ENCODE measurements around the gene GK. TPM values are rescaled to one million over a fixed set of nuclear protein-coding genes. Genes with fewer than 3 reads are reported as not detected.
A peak's percentile ranks its signal among the peaks of the same experiment; 100 is the strongest.

GK gene
- total RNA-seq, 1 donor from 2014 or later: 7.3 TPM

- H3K9me3 Mint-ChIP-seq (ENCODE audit: unreplicated experiment): no peaks in the 10 kb centered on the region
- no peaks in the 10 kb centered on the region for H3K4me1 Mint-ChIP-seq (ENCODE audit: unreplicated experiment)
- no peaks in the 10 kb centered on the region for H3K27me3 Mint-ChIP-seq (ENCODE audit: unreplicated experiment)
- peaks cover 7% of the 10 kb centered on the region for H3K36me3 Mint-ChIP-seq (ENCODE audit: unreplicated experiment)
- no peak for DNase-seq (ENCODE audit: extremely low spot score, unreplicated experiment)
- no peak for TF ChIP-seq CTCF (IDR thresholded peaks at IDR 0.05)
- no peak overlapping the region for H3K27ac Mint-ChIP-seq (ENCODE audit: unreplicated experiment)
- no peak overlapping the region for H3K4me3 Mint-ChIP-seq (ENCODE audit: unreplicated experiment)
Observed at GRCh38 chrX:30714138-30714537, 60.9 kb downstream of the GK start.

GRCh38 chrX:30715976-30716375 is 62.8 kb downstream of the GK start:
- H3K36me3 Mint-ChIP-seq (ENCODE audit: unreplicated experiment): peaks cover 5% of the 10 kb centered on the region
- DNase-seq (ENCODE audit: extremely low spot score, unreplicated experiment): no peak
- TF ChIP-seq CTCF (IDR thresholded peaks at IDR 0.05): no peak
- no peak overlapping the region for H3K4me3 Mint-ChIP-seq (ENCODE audit: unreplicated experiment)
- no peaks in the 10 kb centered on the region for H3K4me1 Mint-ChIP-seq (ENCODE audit: unreplicated experiment)
- no peaks in the 10 kb centered on the region for H3K9me3 Mint-ChIP-seq (ENCODE audit: unreplicated experiment)
- no peak overlapping the region for H3K27ac Mint-ChIP-seq (ENCODE audit: unreplicated experiment)
- no peaks in the 10 kb centered on the region for H3K27me3 Mint-ChIP-seq (ENCODE audit: unreplicated experiment)

- no peak for DNase-seq (ENCODE audit: extremely low spot score, unreplicated experiment)
- Mint-ChIP-seq H3K9me3 (ENCODE audit: unreplicated experiment) (no peaks in the 10 kb centered on the region), H3K27me3 (ENCODE audit: unreplicated experiment) (no peaks in the 10 kb centered on the region), H3K27ac (ENCODE audit: unreplicated experiment) (no peak overlapping the region), H3K4me1 (ENCODE audit: unreplicated experiment) (no peaks in the 10 kb centered on the region), H3K4me3 (ENCODE audit: unreplicated experiment) (no peak overlapping the region), H3K36me3 (ENCODE audit: unreplicated experiment) (no peaks in the 10 kb centered on the region)
- TF ChIP-seq CTCF (IDR thresholded peaks at IDR 0.05): no peak
Observed at GRCh38 chrX:30733852-30734660, 80.8 kb downstream of the GK start.

- Mint-ChIP-seq H3K4me1 (ENCODE audit: unreplicated experiment) (no peaks in the 10 kb centered on the region), H3K4me3 (ENCODE audit: unreplicated experiment) (no peak overlapping the region)
- TF ChIP-seq CTCF (IDR thresholded peaks at IDR 0.05): no peak
Observed at GRCh38 chrX:30734782-30735181, 81.6 kb downstream of the GK start.

GRCh38 chrX:30735839-30736238 is 82.6 kb downstream of the GK start:
- no peak for DNase-seq (ENCODE audit: extremely low spot score, unreplicated experiment)
- Mint-ChIP-seq H3K4me1 (ENCODE audit: unreplicated experiment) (no peaks in the 10 kb centered on the region), H3K36me3 (ENCODE audit: unreplicated experiment) (no peaks in the 10 kb centered on the region), H3K27ac (ENCODE audit: unreplicated experiment) (no peak overlapping the region), H3K9me3 (ENCODE audit: unreplicated experiment) (no peaks in the 10 kb centered on the region), H3K4me3 (ENCODE audit: unreplicated experiment) (no peak overlapping the region), H3K27me3 (ENCODE audit: unreplicated experiment) (no peaks in the 10 kb centered on the region)
- peak; percentile 77 for TF ChIP-seq CTCF (IDR thresholded peaks at IDR 0.05)

More at GRCh38 chrX:30734782-30735181, 81.6 kb downstream of the GK start:
- H3K27ac Mint-ChIP-seq (ENCODE audit: unreplicated experiment): no peak overlapping the region
- no peaks in the 10 kb centered on the region for H3K36me3 Mint-ChIP-seq (ENCODE audit: unreplicated experiment)
- DNase-seq (ENCODE audit: extremely low spot score, unreplicated experiment): no peak
- H3K9me3 Mint-ChIP-seq (ENCODE audit: unreplicated experiment): no peaks in the 10 kb centered on the region
- H3K27me3 Mint-ChIP-seq (ENCODE audit: unreplicated experiment): no peaks in the 10 kb centered on the region

All from osteocyte (in vitro differentiated cells).